ENCODE data around the gene ATOX1. TPM values are rescaled to one million over a fixed set of nuclear protein-coding genes. Genes with fewer than 3 reads are reported as not detected.

ATOX1 gene
- polyA plus RNA-seq (2013) = 225 and 237 TPM in 2 replicates

GRCh38 chr5:151758430-151759241 lies at the start of gene ATOX1:
Gene ATOX1 (minus strand): TSS chr5:151758631. CDS start chr5:151758551, 80 bp downstream.
- Histone ChIP-seq H4K12ac (ENCODE audit: low read depth, low read length) (peak within 1 kb of the TSS; percentile 72), H3K4me1 (ENCODE audit: control insufficient read depth in 1 of 2, insufficient read depth in 2 of 2, low read length in 2 of 2) (peaks cover 10 to 17% of the 10 kb centered on the region in 2 experiments), H4K8ac (ENCODE audit: low read depth, low read length) (peak within 1 kb of the TSS; percentile 96), H2BK120ac (ENCODE audit: insufficient read depth, low read length, poor library complexity) (peak within 1 kb of the TSS; percentile 65), H3K27me3 (ENCODE audit: insufficient read depth, low read length) (no peaks in the 10 kb centered on the region), H2AFZ (ENCODE audit: insufficient read depth, low read length, poor library complexity) (peak within 1 kb of the TSS; percentile 68), H3K36me3 (ENCODE audit: control insufficient read depth in 1 of 2, insufficient read depth in 2 of 2, low read length in 2 of 2) (no peaks in the 10 kb centered on the region), H2BK5ac (ENCODE audit: low read depth, low read length, poor library complexity) (peak within 1 kb of the TSS; percentile 23), H3K9me3 (ENCODE audit: insufficient read depth, low read depth, low read length) (no peaks in the 10 kb centered on the region), H3K14ac (ENCODE audit: low read length) (peak within 1 kb of the TSS; percentile 33), H3K4me2 (ENCODE audit: low read length) (peak within 1 kb of the TSS; percentile 83), H3K79me2 (ENCODE audit: control insufficient read depth, insufficient read depth, low read length, poor library complexity) (peaks cover 4% of the 10 kb centered on the region), H3K27ac (ENCODE audit: low read depth, low read length) (peak within 1 kb of the TSS; percentile 21), H2BK12ac (ENCODE audit: low read length) (no peak within 1 kb of the TSS), H3K79me1 (ENCODE audit: low read length) (peaks cover 7% of the 10 kb centered on the region), H3K9ac (ENCODE audit: low read length) (peak within 1 kb of the TSS; percentile 77), H3K4ac (ENCODE audit: low read depth, low read length) (peak within 1 kb of the TSS; percentile 30), H4K91ac (ENCODE audit: low read depth, low read length) (peak within 1 kb of the TSS; percentile 25), H3K4me3 (ENCODE audit: low read depth, low read length) (peak within 1 kb of the TSS; percentile 80), H2AK5ac (ENCODE audit: low read length) (no peak within 1 kb of the TSS), H3K23ac (ENCODE audit: low read length) (no peak within 1 kb of the TSS), H3K18ac (ENCODE audit: low read length) (peak within 1 kb of the TSS; percentile 22)
- peak; percentile 92 to 95 for DNase-seq
- WGBS (ENCODE audit: extremely low coverage, insufficient coverage, insufficient read length) = no CpG with 5 or more reads among the region's 61 CpGs

- H4K91ac ChIP-seq (ENCODE audit: low read depth, low read length) = no peak overlapping the region
- no peak overlapping the region for H2AK5ac ChIP-seq (ENCODE audit: low read length)
- H2BK5ac ChIP-seq (ENCODE audit: low read depth, low read length, poor library complexity) = no peak overlapping the region
- H3K9ac ChIP-seq (ENCODE audit: low read length) = no peak overlapping the region
- peak in 1 of 2 donors; percentile 27 for DNase-seq
- H4K12ac ChIP-seq (ENCODE audit: low read depth, low read length) = no peak overlapping the region
- H2AFZ ChIP-seq (ENCODE audit: insufficient read depth, low read length, poor library complexity) = no peak overlapping the region
- no peak overlapping the region for H2BK12ac ChIP-seq (ENCODE audit: low read length)
- no peak overlapping the region for H3K14ac ChIP-seq (ENCODE audit: low read length)
- H3K36me3 ChIP-seq (ENCODE audit: control insufficient read depth in 1 of 2, insufficient read depth in 2 of 2, low read length in 2 of 2) = peaks cover 12 to 21% of the 10 kb centered on the region in 2 experiments
- H3K4me2 ChIP-seq (ENCODE audit: low read length) = no peak overlapping the region
- H4K8ac ChIP-seq (ENCODE audit: low read depth, low read length) = no peak overlapping the region
- H3K18ac ChIP-seq (ENCODE audit: low read length) = no peak overlapping the region
- H3K79me1 ChIP-seq (ENCODE audit: low read length) = no peaks in the 10 kb centered on the region
- no peak overlapping the region for H2BK120ac ChIP-seq (ENCODE audit: insufficient read depth, low read length, poor library complexity)
- no peak overlapping the region for H3K23ac ChIP-seq (ENCODE audit: low read length)
- H3K9me3 ChIP-seq (ENCODE audit: insufficient read depth, low read depth, low read length) = no peaks in the 10 kb centered on the region
- H3K27ac ChIP-seq (ENCODE audit: low read depth, low read length) = no peak overlapping the region
- H3K4me3 ChIP-seq (ENCODE audit: low read depth, low read length) = no peak overlapping the region
- H3K79me2 ChIP-seq (ENCODE audit: control insufficient read depth, insufficient read depth, low read length, poor library complexity) = no peaks in the 10 kb centered on the region
- WGBS (ENCODE audit: extremely low coverage, insufficient coverage, insufficient read length) = no CpG with 5 or more reads among the region's 3 CpGs
- no peaks in the 10 kb centered on the region for H3K27me3 ChIP-seq (ENCODE audit: insufficient read depth, low read length)
- no peak overlapping the region for H3K4ac ChIP-seq (ENCODE audit: low read depth, low read length)
- no peaks in the 10 kb centered on the region for H3K4me1 ChIP-seq (ENCODE audit: control insufficient read depth in 1 of 2, insufficient read depth in 2 of 2, low read length in 2 of 2)
These were observed 47.2 kb upstream of the ATOX1 start for GRCh38 chr5:151805414-151806223.

- no peaks in the 10 kb centered on the region for H3K4me1 ChIP-seq (ENCODE audit: control insufficient read depth in 1 of 2, insufficient read depth in 2 of 2, low read length in 2 of 2)
- no peak overlapping the region for H2BK5ac ChIP-seq (ENCODE audit: low read depth, low read length, poor library complexity)
- H3K9me3 ChIP-seq (ENCODE audit: insufficient read depth, low read depth, low read length) = no peaks in the 10 kb centered on the region
- H2BK12ac ChIP-seq (ENCODE audit: low read length) = no peak overlapping the region
- H3K36me3 ChIP-seq (ENCODE audit: control insufficient read depth in 1 of 2, insufficient read depth in 2 of 2, low read length in 2 of 2) = peaks cover 27 to 41% of the 10 kb centered on the region in 2 experiments
- no CpG with 5 or more reads among the region's 2 CpGs for WGBS (ENCODE audit: extremely low coverage, insufficient coverage, insufficient read length)
- no peak overlapping the region for H2AFZ ChIP-seq (ENCODE audit: insufficient read depth, low read length, poor library complexity)
- no peak overlapping the region for H3K4me2 ChIP-seq (ENCODE audit: low read length)
- no peak overlapping the region for H3K23ac ChIP-seq (ENCODE audit: low read length)
- no peak overlapping the region for H3K9ac ChIP-seq (ENCODE audit: low read length)
- H3K27ac ChIP-seq (ENCODE audit: low read depth, low read length) = no peak overlapping the region
- no peak overlapping the region for H4K91ac ChIP-seq (ENCODE audit: low read depth, low read length)
- no peak overlapping the region for H4K8ac ChIP-seq (ENCODE audit: low read depth, low read length)
- peaks cover 2% of the 10 kb centered on the region for H3K79me2 ChIP-seq (ENCODE audit: control insufficient read depth, insufficient read depth, low read length, poor library complexity)
- H3K4ac ChIP-seq (ENCODE audit: low read depth, low read length) = no peak overlapping the region
- H3K18ac ChIP-seq (ENCODE audit: low read length) = no peak overlapping the region
- H3K27me3 ChIP-seq (ENCODE audit: insufficient read depth, low read length) = no peaks in the 10 kb centered on the region
- no peak overlapping the region for H2AK5ac ChIP-seq (ENCODE audit: low read length)
- H3K4me3 ChIP-seq (ENCODE audit: low read depth, low read length) = no peak overlapping the region
- H4K12ac ChIP-seq (ENCODE audit: low read depth, low read length) = no peak overlapping the region
- H2BK120ac ChIP-seq (ENCODE audit: insufficient read depth, low read length, poor library complexity) = no peak overlapping the region
- no peak for DNase-seq
- H3K79me1 ChIP-seq (ENCODE audit: low read length) = no peaks in the 10 kb centered on the region
- H3K14ac ChIP-seq (ENCODE audit: low read length) = no peak overlapping the region
These were observed 42.1 kb upstream of the ATOX1 start for GRCh38 chr5:151800532-151800931.

GRCh38 chr5:151799407-151799806 lies 41.0 kb upstream of the ATOX1 start:
- Histone ChIP-seq H3K79me2 (ENCODE audit: control insufficient read depth, insufficient read depth, low read length, poor library complexity) (peaks cover 2% of the 10 kb centered on the region), H2BK5ac (ENCODE audit: low read depth, low read length, poor library complexity) (no peak overlapping the region), H3K4me3 (ENCODE audit: low read depth, low read length) (no peak overlapping the region), H3K23ac (ENCODE audit: low read length) (no peak overlapping the region), H3K18ac (ENCODE audit: low read length) (no peak overlapping the region), H4K8ac (ENCODE audit: low read depth, low read length) (no peak overlapping the region), H3K14ac (ENCODE audit: low read length) (no peak overlapping the region), H4K91ac (ENCODE audit: low read depth, low read length) (no peak overlapping the region), H3K36me3 (ENCODE audit: control insufficient read depth in 1 of 2, insufficient read depth in 2 of 2, low read length in 2 of 2) (peaks cover 32 to 48% of the 10 kb centered on the region in 2 experiments), H3K9me3 (ENCODE audit: insufficient read depth, low read depth, low read length) (no peaks in the 10 kb centered on the region), H3K9ac (ENCODE audit: low read length) (no peak overlapping the region), H2AFZ (ENCODE audit: insufficient read depth, low read length, poor library complexity) (no peak overlapping the region), H3K4ac (ENCODE audit: low read depth, low read length) (no peak overlapping the region), H3K4me1 (ENCODE audit: control insufficient read depth in 1 of 2, insufficient read depth in 2 of 2, low read length in 2 of 2) (no peaks in the 10 kb centered on the region), H2BK120ac (ENCODE audit: insufficient read depth, low read length, poor library complexity) (no peak overlapping the region), H3K79me1 (ENCODE audit: low read length) (no peaks in the 10 kb centered on the region), H3K27me3 (ENCODE audit: insufficient read depth, low read length) (no peaks in the 10 kb centered on the region), H3K27ac (ENCODE audit: low read depth, low read length) (no peak overlapping the region), H4K12ac (ENCODE audit: low read depth, low read length) (no peak overlapping the region), H2AK5ac (ENCODE audit: low read length) (no peak overlapping the region), H2BK12ac (ENCODE audit: low read length) (no peak overlapping the region), H3K4me2 (ENCODE audit: low read length) (no peak overlapping the region)
- 100% methylated on average over 1 of the region's 3 CpGs for WGBS (ENCODE audit: extremely low coverage, insufficient coverage, insufficient read length)
- no peak for DNase-seq

Data from trophoblast cell (in vitro differentiated cells and primary cell).